ENCODE data around the gene CCDC149.
A peak's percentile ranks its signal among the peaks of the same experiment; 100 is the strongest.

The CCDC149 gene

GRCh38 chr4:24837781-24838180 lies 75.1 kb downstream of the CCDC149 start:
- DNase-seq, result no peak

- DNase-seq, result no peak
These were observed 75.5 kb downstream of the CCDC149 start for GRCh38 chr4:24837336-24837735.

GRCh38 chr4:24836661-24837242 lies 76.1 kb downstream of the CCDC149 start:
- no peak for DNase-seq

GRCh38 chr4:24835696-24836095 lies 77.1 kb downstream of the CCDC149 start:
- no peak for DNase-seq

- no peak for DNase-seq
These were observed 81.2 kb downstream of the CCDC149 start for GRCh38 chr4:24831637-24832036.

- no peak for DNase-seq
These were observed 88.1 kb downstream of the CCDC149 start for GRCh38 chr4:24824720-24825119.

- DNase-seq, result no peak
These were observed 92.3 kb downstream of the CCDC149 start for GRCh38 chr4:24820541-24820940.

GRCh38 chr4:24816797-24817196 lies 96.0 kb downstream of the CCDC149 start:
- DNase-seq, result peak; percentile 89

GRCh38 chr4:24813732-24814131 lies 99.1 kb downstream of the CCDC149 start:
- DNase-seq, result no peak

- DNase-seq, result no peak
These were observed 101.8 kb downstream of the CCDC149 start for GRCh38 chr4:24810871-24811631.

GRCh38 chr4:24809815-24810405 lies 102.9 kb downstream of the CCDC149 start:
- DNase-seq, result no peak

- no peak for DNase-seq
These were observed 103.5 kb downstream of the CCDC149 start for GRCh38 chr4:24809376-24809775.

- DNase-seq, result no peak
These were observed 103.9 kb downstream of the CCDC149 start for GRCh38 chr4:24808955-24809354.

- DNase-seq, result no peak
These were observed 104.6 kb downstream of the CCDC149 start for GRCh38 chr4:24808261-24808660.

GRCh38 chr4:24807611-24808010 lies 105.2 kb downstream of the CCDC149 start:
- DNase-seq, result no peak

GRCh38 chr4:24806206-24806990 lies 106.4 kb downstream of the CCDC149 start:
- no peak for DNase-seq

GRCh38 chr4:24805566-24805965 lies 107.3 kb downstream of the CCDC149 start:
- no peak for DNase-seq

GRCh38 chr4:24805067-24805466 lies 107.8 kb downstream of the CCDC149 start:
- peak; percentile 55 for DNase-seq

- peak; percentile 26 for DNase-seq
These were observed 110.2 kb downstream of the CCDC149 start for GRCh38 chr4:24802648-24803047.

GRCh38 chr4:24801136-24801855 lies 111.5 kb downstream of the CCDC149 start:
- DNase-seq, result no peak

GRCh38 chr4:24800325-24800895 lies 112.4 kb downstream of the CCDC149 start:
- peak; percentile 61 for DNase-seq

All from eye (tissue), 1 donor.